ENCODE results near the gene JAKMIP1. TPM values are rescaled to one million over a fixed set of nuclear protein-coding genes. Genes with fewer than 3 reads are reported as not detected.

The JAKMIP1 gene
- polyA plus RNA-seq, 1 experiment: not detected

DNA sequence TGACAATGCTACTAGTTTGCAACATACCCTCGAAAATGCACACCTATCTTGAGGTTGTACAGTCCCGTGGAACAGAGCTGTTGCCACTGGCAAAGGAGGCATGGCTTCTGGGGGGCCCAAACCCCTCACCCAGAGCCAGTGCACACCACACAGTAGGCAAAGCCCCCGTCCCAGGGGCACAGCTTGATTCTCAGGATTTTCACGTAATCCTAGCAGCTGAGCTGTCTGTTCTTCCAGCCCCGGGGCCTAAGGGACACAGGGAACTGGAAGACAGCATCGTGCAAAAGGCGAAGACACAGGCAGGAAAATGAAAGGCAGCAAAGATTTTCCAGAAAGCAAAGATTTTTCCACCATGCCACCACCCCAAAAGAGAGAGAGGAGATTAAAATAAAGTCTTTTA lies 77.2 kb downstream of the JAKMIP1 start:
- H3K27ac ChIP-seq (ENCODE audit: low read depth, low read length): no peak overlapping the region
- TF ChIP-seq, protein P1, sequence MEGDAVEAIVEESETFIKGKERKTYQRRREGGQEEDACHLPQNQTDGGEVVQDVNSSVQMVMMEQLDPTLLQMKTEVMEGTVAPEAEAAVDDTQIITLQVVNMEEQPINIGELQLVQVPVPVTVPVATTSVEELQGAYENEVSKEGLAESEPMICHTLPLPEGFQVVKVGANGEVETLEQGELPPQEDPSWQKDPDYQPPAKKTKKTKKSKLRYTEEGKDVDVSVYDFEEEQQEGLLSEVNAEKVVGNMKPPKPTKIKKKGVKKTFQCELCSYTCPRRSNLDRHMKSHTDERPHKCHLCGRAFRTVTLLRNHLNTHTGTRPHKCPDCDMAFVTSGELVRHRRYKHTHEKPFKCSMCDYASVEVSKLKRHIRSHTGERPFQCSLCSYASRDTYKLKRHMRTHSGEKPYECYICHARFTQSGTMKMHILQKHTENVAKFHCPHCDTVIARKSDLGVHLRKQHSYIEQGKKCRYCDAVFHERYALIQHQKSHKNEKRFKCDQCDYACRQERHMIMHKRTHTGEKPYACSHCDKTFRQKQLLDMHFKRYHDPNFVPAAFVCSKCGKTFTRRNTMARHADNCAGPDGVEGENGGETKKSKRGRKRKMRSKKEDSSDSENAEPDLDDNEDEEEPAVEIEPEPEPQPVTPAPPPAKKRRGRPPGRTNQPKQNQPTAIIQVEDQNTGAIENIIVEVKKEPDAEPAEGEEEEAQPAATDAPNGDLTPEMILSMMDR (IDR thresholded peaks at IDR 0.05; ENCODE audit: low read depth, low read length): no peak
- POLR2A ChIA-PET: no interaction called here
- DNase-seq (ENCODE audit: low read depth, low spot score): no peak
- H3K9me3 ChIP-seq (ENCODE audit: control insufficient read depth, insufficient read depth, low read length): peaks cover 31% of the 10 kb centered on the region
- no peak overlapping the region for H3K4me3 ChIP-seq (ENCODE audit: low read depth, low read length)
- H3K27me3 ChIP-seq (ENCODE audit: control insufficient read depth, insufficient read depth, low read length): no peaks in the 10 kb centered on the region
- CTCF ChIA-PET: no interaction called here

- Histone ChIP-seq H3K27me3 (ENCODE audit: control insufficient read depth, insufficient read depth, low read length) (no peaks in the 10 kb centered on the region), H3K27ac (ENCODE audit: low read depth, low read length) (no peak overlapping the region), H3K4me3 (ENCODE audit: low read depth, low read length) (no peak overlapping the region), H3K9me3 (ENCODE audit: control insufficient read depth, insufficient read depth, low read length) (peaks cover 28% of the 10 kb centered on the region)
- POLR2A ChIA-PET: no interaction called here
- TF ChIP-seq, protein P1 (IDR thresholded peaks at IDR 0.05; ENCODE audit: low read depth, low read length): no peak
- no peak for DNase-seq (ENCODE audit: low read depth, low spot score)
- CTCF ChIA-PET: no interaction called here
Measured at GRCh38 chr4:6122496-6122895, 77.9 kb downstream of the JAKMIP1 start.

DNA sequence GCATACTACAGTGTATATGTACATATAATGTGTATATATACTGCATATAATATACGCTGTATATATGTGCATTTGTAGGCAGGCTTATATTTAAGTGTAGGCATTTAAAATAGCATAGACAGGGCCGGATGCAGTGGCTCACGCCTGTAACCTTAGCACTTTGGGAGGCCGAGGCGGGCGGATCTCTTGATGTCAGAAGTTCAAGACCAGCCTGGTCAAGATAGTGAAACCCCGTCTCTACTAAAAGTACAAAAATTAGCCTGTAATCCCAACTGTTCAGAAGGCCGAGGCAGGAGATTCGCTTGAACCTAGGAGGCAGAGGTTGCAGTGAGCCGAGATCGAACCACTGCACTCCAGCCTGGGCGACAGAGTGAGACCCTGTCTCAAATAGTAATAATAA lies 78.4 kb downstream of the JAKMIP1 start:
- POLR2A ChIA-PET: no interaction called here
- Histone ChIP-seq H3K27me3 (ENCODE audit: control insufficient read depth, insufficient read depth, low read length) (no peaks in the 10 kb centered on the region), H3K9me3 (ENCODE audit: control insufficient read depth, insufficient read depth, low read length) (peaks cover 23% of the 10 kb centered on the region), H3K27ac (ENCODE audit: low read depth, low read length) (no peak overlapping the region), H3K4me3 (ENCODE audit: low read depth, low read length) (no peak overlapping the region)
- TF ChIP-seq, protein P1 (IDR thresholded peaks at IDR 0.05; ENCODE audit: low read depth, low read length): no peak
- CTCF ChIA-PET: no interaction called here
- DNase-seq (ENCODE audit: low read depth, low spot score): no peak

DNA sequence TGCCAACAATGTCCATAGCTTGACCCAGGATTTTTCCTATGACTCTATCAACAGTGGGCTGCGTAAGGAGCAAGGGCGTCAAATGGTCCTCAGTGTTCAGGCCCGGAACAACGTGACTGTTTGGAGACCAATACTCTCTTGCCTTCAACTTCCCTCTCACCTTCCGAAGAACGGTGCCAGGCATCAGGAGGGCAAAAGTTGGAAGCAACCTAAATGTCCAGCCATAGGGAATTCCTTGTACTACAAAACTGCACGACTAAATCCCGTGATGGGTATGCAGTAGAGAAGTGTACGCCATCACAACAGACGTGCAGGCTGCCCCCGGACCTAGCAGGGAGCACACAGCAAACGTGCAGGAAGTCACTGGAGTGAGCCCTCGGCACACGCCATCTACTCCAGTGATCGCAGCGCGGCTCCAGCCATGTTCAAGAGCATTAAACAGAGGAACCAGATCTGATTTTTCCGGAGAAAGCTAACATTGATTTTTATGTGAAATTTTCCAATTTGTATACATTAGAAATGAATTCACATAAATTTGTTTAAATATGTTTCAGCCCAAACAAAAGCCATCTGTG lies 79.0 kb downstream of the JAKMIP1 start:
- Histone ChIP-seq H3K27ac (ENCODE audit: low read depth, low read length) (no peak overlapping the region), H3K27me3 (ENCODE audit: control insufficient read depth, insufficient read depth, low read length) (no peaks in the 10 kb centered on the region), H3K4me3 (ENCODE audit: low read depth, low read length) (no peak overlapping the region), H3K9me3 (ENCODE audit: control insufficient read depth, insufficient read depth, low read length) (peaks cover 17% of the 10 kb centered on the region; the same call in 1 of the 2 replicates)
- TF ChIP-seq, protein P1 (IDR thresholded peaks at IDR 0.05; ENCODE audit: low read depth, low read length): no peak
- ChIA-PET POLR2A (no interaction called here), CTCF (no interaction called here)
- DNase-seq (ENCODE audit: low read depth, low spot score): no peak

GRCh38 chr4:6120361-6120760 lies 80.0 kb downstream of the JAKMIP1 start:
- DNase-seq (ENCODE audit: low read depth, low spot score): no peak
- POLR2A ChIA-PET: no interaction called here
- TF ChIP-seq, protein P1 (IDR thresholded peaks at IDR 0.05; ENCODE audit: low read depth, low read length): no peak
- no peaks in the 10 kb centered on the region for H3K27me3 ChIP-seq (ENCODE audit: control insufficient read depth, insufficient read depth, low read length)
- CTCF ChIA-PET: interaction anchor here (0.7 kb wide), 1 partner anchor 35 kb away, joined by 3 read pairs; no protein-coding TSS in a partner anchor
- H3K9me3 ChIP-seq (ENCODE audit: control insufficient read depth, insufficient read depth, low read length): peaks cover 12% of the 10 kb centered on the region; the same call in 1 of the 2 replicates
- no peak overlapping the region for H3K27ac ChIP-seq (ENCODE audit: low read depth, low read length)
- no peak overlapping the region for H3K4me3 ChIP-seq (ENCODE audit: low read depth, low read length)

All from AG04450 (cell line).